IMR-90 (cell line): ENCODE results near the gene EIF4EBP2. TPM values are rescaled to one million over a fixed set of nuclear protein-coding genes. Genes with fewer than 3 reads are reported as not detected.

Experiments used
- ATAC-seq: fragments of 200-7000 bp; cut with Tn5 transposase; 2 replicates; pipeline ENCODE4 v1.9.1; 2020; ENCODE audit warnings: low read depth, mild to moderate bottlenecking, moderate library complexity
- BruUV-seq: library from RNA; stranded (reverse); fragments of 400-500 nt; replicated peaks from 2 replicates; lab custom pipeline; 2021; lab: Mats Ljungman, UMichigan
- CTCF ChIA-PET: fragments of 300-600 bp; formaldehyde crosslinking; extraction: SDS; loops from one replicate; lab custom pipeline; 2021; ENCODE audit warnings: antibody characterized with exemption; lab: Yijun Ruan, JAX
- POLR2A ChIA-PET: fragments of 300-600 bp; sonication (Branson Sonifier 250); formaldehyde crosslinking; loops from one replicate; lab custom pipeline; 2022; ENCODE audit warnings: antibody characterized with exemption; ENCODE audit not compliant: unreplicated experiment; lab: Charles Lee
- DNase-seq: peaks from one replicate; pipeline ENCODE4 v3.0.0; 2013
- H2AFZ ChIP-seq: replicated peaks from 2 replicates; pipeline ENCODE3; 2013; ENCODE audit warnings: low read length, mild to moderate bottlenecking; ENCODE audit not compliant: poor library complexity
- H2AK5ac ChIP-seq: 2 replicates; pipeline ENCODE4 v1.6.1; 2013; ENCODE audit warnings: low read depth, low read length, inconsistent platforms
- H2AK9ac ChIP-seq: replicated peaks from 2 replicates; pipeline ENCODE3; 2013; ENCODE audit warnings: mild to moderate bottlenecking, low read depth, low read length, moderate library complexity; ENCODE audit not compliant: poor library complexity
- H2BK120ac ChIP-seq: 2 replicates; pipeline ENCODE4 v1.6.1; 2013; ENCODE audit warnings: low read depth, low read length, inconsistent platforms
- H2BK15ac ChIP-seq: 3 replicates; pipeline ENCODE4 v1.6.1; 2013; ENCODE audit warnings: low read depth, low read length, inconsistent platforms
- H2BK20ac ChIP-seq: 2 replicates; pipeline ENCODE4 v1.6.1; 2013; ENCODE audit warnings: low read depth, mild to moderate bottlenecking, inconsistent platforms, low read length, moderate library complexity
- H2BK5ac ChIP-seq: 2 replicates; pipeline ENCODE4 v1.6.1; 2013; ENCODE audit warnings: mild to moderate bottlenecking, low read depth, low read length, inconsistent platforms; ENCODE audit not compliant: poor library complexity, severe bottlenecking
- H3K14ac ChIP-seq: replicated peaks from 2 replicates; pipeline ENCODE4 v1.6.1; 2013; ENCODE audit warnings: low read depth, low read length, inconsistent platforms
- H3K18ac ChIP-seq: 2 replicates; pipeline ENCODE4 v1.6.1; 2013; ENCODE audit warnings: low read depth, low read length, control low read depth
- H3K23ac ChIP-seq: 2 replicates; pipeline ENCODE4 v1.6.1; 2013; ENCODE audit warnings: low read depth, low read length, inconsistent platforms
- H3K27ac ChIP-seq: 2 replicates; pipeline ENCODE4 v1.5.1; 2013; ENCODE audit warnings: mild to moderate bottlenecking, control low read depth, low read length; ENCODE audit not compliant: insufficient read depth
- H3K27me3 ChIP-seq: 2 replicates; pipeline ENCODE4 v1.6.1; 2013; ENCODE audit warnings: low read length; ENCODE audit not compliant: control insufficient read depth, insufficient read depth
- H3K36me3 ChIP-seq: 2 replicates; pipeline ENCODE4 v1.6.1; 2013; ENCODE audit warnings: low read length, mixed read lengths; ENCODE audit not compliant: control insufficient read depth, insufficient read depth
- H3K4ac ChIP-seq: 2 replicates; pipeline ENCODE4 v1.6.1; 2013; ENCODE audit warnings: low read depth, low read length, inconsistent platforms
- H3K4me1 ChIP-seq: 2 replicates; pipeline ENCODE4 v1.6.1; 2013; ENCODE audit warnings: low read length, mixed read lengths; ENCODE audit not compliant: control insufficient read depth, insufficient read depth
- H3K4me2 ChIP-seq: 2 replicates; pipeline ENCODE4 v1.6.1; 2013; ENCODE audit warnings: low read depth, mild to moderate bottlenecking, control low read depth, low read length, moderate library complexity
- H3K4me3 ChIP-seq: 2 replicates; pipeline ENCODE4 v1.5.1; 2013; ENCODE audit warnings: low read depth, mild to moderate bottlenecking, control low read depth, low read length, moderate library complexity; ENCODE audit not compliant: insufficient read depth
- H3K56ac ChIP-seq: 2 replicates; pipeline ENCODE4 v1.6.1; 2013; ENCODE audit warnings: low read length, inconsistent platforms; ENCODE audit not compliant: insufficient read depth; ENCODE audit errors: extremely low read depth
- H3K79me1 ChIP-seq, 2 experiments: 2 replicates each; pipeline ENCODE4 v1.6.1; 2013; ENCODE audit warnings: low read length in 2 of 2, inconsistent platforms in 1 of 2, low read depth in 1 of 2
- H3K9ac ChIP-seq: 2 replicates; pipeline ENCODE4 v1.6.1; 2013; ENCODE audit warnings: low read depth, low read length, control low read depth
- H3K9me1 ChIP-seq: 2 replicates; pipeline ENCODE4 v1.6.1; 2013; ENCODE audit warnings: low read length, inconsistent platforms; ENCODE audit not compliant: insufficient read depth
- H3K9me3 ChIP-seq: 2 replicates; pipeline ENCODE4 v1.6.1; 2013; ENCODE audit warnings: low read length; ENCODE audit not compliant: control insufficient read depth, insufficient read depth
- H4K20me1 ChIP-seq: 2 replicates; pipeline ENCODE4 v1.6.1; 2013; ENCODE audit warnings: low read length, inconsistent platforms; ENCODE audit not compliant: insufficient read depth
- H4K5ac ChIP-seq: 2 replicates; pipeline ENCODE4 v1.6.1; 2013; ENCODE audit warnings: mild to moderate bottlenecking, low read depth, low read length, control low read depth
- H4K8ac ChIP-seq, 2 experiments: 2 replicates each; pipeline ENCODE4 v1.6.1; 2013; ENCODE audit warnings: low read depth in 2 of 2, low read length in 2 of 2, control low read depth in 1 of 2, inconsistent platforms in 1 of 2
- H4K91ac ChIP-seq: 2 replicates; pipeline ENCODE4 v1.6.1; 2013; ENCODE audit warnings: low read depth, low read length, inconsistent platforms; ENCODE audit not compliant: insufficient read depth
- BHLHE40 ChIP-seq: fragments of 150-350 bp; IDR thresholded peaks from 2 replicates; pipeline ENCODE4 v1.6.1; 2016; ENCODE audit warnings: mild to moderate bottlenecking, low read depth, low read length
- CHD1 ChIP-seq: IDR thresholded peaks from 2 replicates; pipeline ENCODE4 v1.6.1; 2012; ENCODE audit warnings: low read depth, low read length, improper control_type of control experiment
- NFE2L2 ChIP-seq: fragments of 150-350 bp; IDR thresholded peaks from 2 replicates; pipeline ENCODE4 v1.6.1; 2016; ENCODE audit warnings: low read depth, mild to moderate bottlenecking, low read length
- POLR2A ChIP-seq: IDR thresholded peaks from 2 replicates; pipeline ENCODE4 v1.6.1; 2012; ENCODE audit warnings: mild to moderate bottlenecking, low read depth, low read length
- RAD21 ChIP-seq: IDR thresholded peaks from 2 replicates; pipeline ENCODE4 v1.6.1; 2012; ENCODE audit warnings: low read length, improper control_type of control experiment
- RCOR1 ChIP-seq: IDR thresholded peaks from 2 replicates; pipeline ENCODE4 v1.6.1; 2012; ENCODE audit warnings: mild to moderate bottlenecking, low read length, improper control_type of control experiment; ENCODE audit not compliant: insufficient replicate concordance
- SMC3 ChIP-seq: fragments of 150-350 bp; IDR thresholded peaks from 2 replicates; pipeline ENCODE4 v1.6.1; 2016; ENCODE audit warnings: low read depth, mild to moderate bottlenecking, antibody characterized with exemption, low read length, moderate library complexity
- WGBS, 2 experiments: methylation state at CpG; one replicate each; pipeline versions ENCODE4 v1.1.5 to v1.1.7; 2013; ENCODE audit warnings: missing lambda C conversion rate in 2 of 2; ENCODE audit not compliant: insufficient read length in 1 of 2; ENCODE audit errors: extremely low coverage in 2 of 2; 5-methylcytosine and 5-hydroxymethylcytosine counted together
- dilution Hi-C: fragments of 300-500 bp; cut with HindIII; formaldehyde crosslinking; loops from one replicate; pipeline ENCODE4 v1.14.3; 2018; ENCODE audit warnings: low sequenced_read_pairs; ENCODE audit not compliant: unreplicated experiment
- in situ Hi-C: fragments of 300-500 bp; cut with MboI; formaldehyde crosslinking; loops from 3 replicates; pipeline ENCODE4 v1.14.3; 2019; ENCODE audit warnings: low sequenced_read_pairs, inconsistent platforms, mixed read lengths
- intact Hi-C: fragments of 100-400 bp; cut with micrococcal nuclease; formaldehyde crosslinking; loops from 2 replicates; pipeline ENCODE4 v1.10.0; 2022
- polyA plus RNA-seq, 3 experiments: library from polyadenylated mRNA; depleted of rRNA; stranded (reverse); fragments of >200 nt; gene quantifications; 2 replicates each; pipeline ENCODE4 v1.2.3, GENCODE V29; 2012; ENCODE audit warnings: low replicate concordance in 1 of 3
- total RNA-seq: library from RNA; depleted of rRNA; stranded (reverse); fragments of >200 nt; gene quantifications from 2 replicates; pipeline ENCODE4 v1.2.3, GENCODE V29; 2012

EIF4EBP2 gene
- total and polyA plus RNA-seq, 2 of the 4 experiments (the other 2 are of a cell fraction): 13.7 to 15.6 TPM

- Histone ChIP-seq H2BK120ac (peak overlapping the region; percentile 83), H3K23ac (peak overlapping the region; percentile 77), H3K27me3 (no peaks in the 10 kb centered on the region), H3K56ac (peak overlapping the region; percentile 63; the same call in 1 of the 2 replicates), H2BK5ac (peak overlapping the region; percentile 92), H3K9me3 (no peaks in the 10 kb centered on the region), H4K91ac (peak overlapping the region; percentile 84), H3K4me1 (peaks cover 14% of the 10 kb centered on the region), H3K18ac (peak overlapping the region; percentile 81), H3K9me1 (peaks cover 12% of the 10 kb centered on the region; the same call in 1 of the 2 replicates), H3K4me2 (no peak overlapping the region; the same call in 1 of the 2 replicates), H2AFZ (no peak overlapping the region), H3K4me3 (no peak overlapping the region), H3K14ac (peak overlapping the region; percentile 55), H2AK9ac (peak overlapping the region; percentile 95), H4K20me1 (0 out of 2 replicates have a peak, but pooled peaks cover 2% of the 10 kb centered on the region), H3K4ac (peak overlapping the region; percentile 87), H3K27ac (peak overlapping the region; percentile 97), H3K79me1 (peaks cover 3 to 10% of the 10 kb centered on the region in 2 experiments; a peak in 2 of 4 replicates), H3K9ac (peak overlapping the region; percentile 70), H2BK15ac (peak overlapping the region; percentile 86; the same call in 2 of the 3 replicates), H2BK20ac (peak overlapping the region; percentile 88; the same call in 1 of the 2 replicates), H4K5ac (peak overlapping the region; percentile 93), H3K36me3 (no peaks in the 10 kb centered on the region), H2AK5ac (peak overlapping the region; percentile 95; the same call in 1 of the 2 replicates), H4K8ac (peak overlapping the region; percentile 70 to 96)
- ATAC-seq (no peak), DNase-seq (no peak)
- in situ Hi-C loops (loop anchor here (5.0 to 10.0 kb wide), 2 partner anchors 131 to 228 kb away; partner anchors contain the start of genes AIFM2 and PPA1), intact Hi-C loops (no loop called here), dilution Hi-C loops (no loop called here)
- no CpG with 5 or more reads among the region's 1 CpG for WGBS, 2 experiments
- POLR2A ChIA-PET: no interaction called here
- TF ChIP-seq CHD1 (no peak), SMC3 (no peak), BHLHE40 (no peak), RAD21 (no peak), NFE2L2 (no peak), RCOR1 (no peak), POLR2A (no peak)
- CTCF ChIA-PET: interaction anchor here (1.0 to 5.7 kb wide), 2 partner anchors 141 to 214 kb away, joined by 3 to 61 read pairs; no protein-coding TSS in a partner anchor
- BruUV-seq: no TSS peak
Measured at GRCh38 chr10:70363292-70363691, 40.7 kb upstream of the EIF4EBP2 start.
